ENCODE measurements around the gene MYO3B. TPM values are rescaled to one million over a fixed set of nuclear protein-coding genes. Genes with fewer than 3 reads are reported as not detected.
"Not testable (repeated sequence)": the region's sequence is repeated elsewhere in the genome, so short reads cannot be mapped to it uniquely, and the experiment has no call there.

The MYO3B gene
- total RNA-seq, 2 donors from 2014 or later: 5.2 to 10.9 TPM

- 93 to 100% methylated on average over 2 of the region's 2 CpGs for WGBS, 2 experiments (ENCODE audit: insufficient coverage in 1 of 2, insufficient read length in 1 of 2)
- no peak for DNase-seq
- no peak for TF ChIP-seq CTCF (conservative IDR thresholded peaks at IDR 0.05)
- peaks cover 35% of the 10 kb centered on the region for H3K9me3 Mint-ChIP-seq
- Histone ChIP-seq H3K27me3 (ENCODE audit: control insufficient read depth, insufficient read depth, low read length, poor library complexity, severe bottlenecking) (no peaks in the 10 kb centered on the region), H3K9ac (ENCODE audit: extremely low read depth, low read length, poor library complexity, severe bottlenecking) (no peak overlapping the region), H3K27ac (ENCODE audit: low read depth, low read length) (no peak overlapping the region), H3K9me3 (ENCODE audit: control insufficient read depth, low read length) (peaks cover 40% of the 10 kb centered on the region), H3K4me1 (ENCODE audit: control insufficient read depth, insufficient read depth, low read length) (peaks cover under 1% of the 10 kb centered on the region), H3K36me3 (ENCODE audit: control insufficient read depth, insufficient read depth, low read length) (no peaks in the 10 kb centered on the region), H3K4me3 (ENCODE audit: low read length) (no peak overlapping the region)
- no peak overlapping the region for H3K27ac Mint-ChIP-seq
- no peaks in the 10 kb centered on the region for H3K27me3 Mint-ChIP-seq (ENCODE audit: insufficient read depth)
- peaks cover 12% of the 10 kb centered on the region for H3K4me1 Mint-ChIP-seq
- H3K36me3 Mint-ChIP-seq (ENCODE audit: low read depth): peaks cover 3% of the 10 kb centered on the region
- no peak overlapping the region for H3K4me3 Mint-ChIP-seq
These were observed 31.0 kb downstream of the MYO3B start for GRCh38 chr2:170208967-170209366.

- H3K27ac ChIP-seq (ENCODE audit: low read depth, low read length): no peak overlapping the region
- Mint-ChIP-seq H3K4me1 (peaks cover 32% of the 10 kb centered on the region), H3K9me3 (peaks cover 25% of the 10 kb centered on the region), H3K27me3 (ENCODE audit: insufficient read depth) (no peaks in the 10 kb centered on the region), H3K36me3 (ENCODE audit: low read depth) (peaks cover 3% of the 10 kb centered on the region), H3K4me3 (no peak overlapping the region), H3K27ac (no peak overlapping the region)
- no peak overlapping the region for H3K9ac ChIP-seq (ENCODE audit: extremely low read depth, low read length, poor library complexity, severe bottlenecking)
- H3K27me3 ChIP-seq (ENCODE audit: control insufficient read depth, insufficient read depth, low read length, poor library complexity, severe bottlenecking): no peaks in the 10 kb centered on the region
- peak; percentile 56 for DNase-seq
- peaks cover 30% of the 10 kb centered on the region for H3K9me3 ChIP-seq (ENCODE audit: control insufficient read depth, low read length)
- no peak overlapping the region for H3K4me3 ChIP-seq (ENCODE audit: low read length)
- peaks cover 7% of the 10 kb centered on the region for H3K4me1 ChIP-seq (ENCODE audit: control insufficient read depth, insufficient read depth, low read length)
- no peak for TF ChIP-seq CTCF (conservative IDR thresholded peaks at IDR 0.05)
- 70 to 84% methylated on average over 12 to 14 of the region's 14 CpGs for WGBS, 2 experiments (ENCODE audit: insufficient coverage in 1 of 2, insufficient read length in 1 of 2)
- no peaks in the 10 kb centered on the region for H3K36me3 ChIP-seq (ENCODE audit: control insufficient read depth, insufficient read depth, low read length)
These were observed 34.8 kb downstream of the MYO3B start for GRCh38 chr2:170212625-170213280.

DNA sequence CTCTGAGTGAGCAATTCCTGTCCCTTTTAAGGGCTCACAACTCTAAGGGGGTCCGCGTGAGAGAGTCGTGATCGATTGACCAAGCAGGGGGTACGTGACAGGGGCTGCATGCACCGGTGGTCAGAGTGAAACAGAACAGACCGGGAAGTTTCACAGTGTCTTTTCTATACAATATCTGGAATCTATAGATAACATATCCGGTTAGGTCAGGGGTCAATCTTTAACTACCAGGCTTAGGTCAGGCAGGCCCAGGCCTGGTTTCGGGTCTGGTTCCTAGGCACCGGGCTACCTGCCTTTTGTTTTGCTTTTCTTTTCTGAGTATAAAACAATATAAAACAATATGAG lies 35.3 kb downstream of the MYO3B start:
- H3K9ac ChIP-seq (ENCODE audit: extremely low read depth, low read length, poor library complexity, severe bottlenecking); H3K27ac Mint-ChIP-seq; H3K4me3 ChIP-seq (ENCODE audit: low read length); H3K36me3 Mint-ChIP-seq (ENCODE audit: low read depth); H3K27ac ChIP-seq (ENCODE audit: low read depth, low read length); H3K27me3 ChIP-seq (ENCODE audit: control insufficient read depth, insufficient read depth, low read length, poor library complexity, severe bottlenecking); DNase-seq; H3K4me3 Mint-ChIP-seq; H3K27me3 Mint-ChIP-seq (ENCODE audit: insufficient read depth); H3K4me1 ChIP-seq (ENCODE audit: control insufficient read depth, insufficient read depth, low read length); H3K36me3 ChIP-seq (ENCODE audit: control insufficient read depth, insufficient read depth, low read length): not testable (repeated sequence)
- peaks cover 25% of the 10 kb centered on the region for H3K9me3 ChIP-seq (ENCODE audit: control insufficient read depth, low read length)
- H3K4me1 Mint-ChIP-seq: peaks cover 33% of the 10 kb centered on the region
- peaks cover 20% of the 10 kb centered on the region for H3K9me3 Mint-ChIP-seq
- WGBS, 2 experiments (ENCODE audit: insufficient coverage in 1 of 2, insufficient read length in 1 of 2): 50 to 79% methylated on average over 4 to 10 of the region's 10 CpGs

DNA sequence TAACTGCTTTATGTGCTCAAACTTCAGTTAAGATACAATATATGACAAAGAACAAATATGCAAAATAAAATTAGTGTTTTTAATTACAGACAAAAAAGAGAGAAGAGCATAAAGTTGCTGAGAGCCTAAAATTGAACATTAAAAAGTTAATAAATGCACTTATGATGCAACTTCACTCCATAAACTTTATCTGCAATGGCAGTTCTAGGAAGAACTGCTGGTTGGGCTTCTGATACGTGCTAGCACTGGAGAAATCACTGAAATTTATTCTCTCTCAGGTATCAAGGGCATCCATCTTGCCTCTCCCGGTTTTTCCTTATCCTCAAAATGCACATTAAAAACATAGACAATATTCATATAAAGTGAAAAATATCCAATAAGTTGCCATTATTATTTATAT lies 35.7 kb downstream of the MYO3B start:
- Histone ChIP-seq H3K36me3 (ENCODE audit: control insufficient read depth, insufficient read depth, low read length) (no peaks in the 10 kb centered on the region), H3K4me1 (ENCODE audit: control insufficient read depth, insufficient read depth, low read length) (peaks cover 7% of the 10 kb centered on the region), H3K27me3 (ENCODE audit: control insufficient read depth, insufficient read depth, low read length, poor library complexity, severe bottlenecking) (no peaks in the 10 kb centered on the region), H3K27ac (ENCODE audit: low read depth, low read length) (no peak overlapping the region), H3K9me3 (ENCODE audit: control insufficient read depth, low read length) (peaks cover 24% of the 10 kb centered on the region), H3K9ac (ENCODE audit: extremely low read depth, low read length, poor library complexity, severe bottlenecking) (no peak overlapping the region), H3K4me3 (ENCODE audit: low read length) (no peak overlapping the region)
- no peaks in the 10 kb centered on the region for H3K27me3 Mint-ChIP-seq (ENCODE audit: insufficient read depth)
- H3K4me1 Mint-ChIP-seq: peaks cover 36% of the 10 kb centered on the region
- no peak overlapping the region for H3K27ac Mint-ChIP-seq
- H3K9me3 Mint-ChIP-seq: peaks cover 18% of the 10 kb centered on the region
- WGBS, 2 experiments (ENCODE audit: insufficient coverage in 1 of 2, insufficient read length in 1 of 2): 93 to 100% methylated on average over 1 to 2 of the region's 2 CpGs
- DNase-seq: no peak
- H3K36me3 Mint-ChIP-seq (ENCODE audit: low read depth): peaks cover 3% of the 10 kb centered on the region
- H3K4me3 Mint-ChIP-seq: no peak overlapping the region
- TF ChIP-seq CTCF (conservative IDR thresholded peaks at IDR 0.05): no peak
